NT2/D1 (cell line): ENCODE results near the gene GJB5.

Experiments
- DNase-seq: peaks from one replicate; pipeline ENCODE4 v3.0.0-alpha.2; 2011; ENCODE audit warnings: low read depth, low spot score
- H3K27me3 ChIP-seq: 2 replicates; pipeline ENCODE4 v1.6.0; 2011; ENCODE audit warnings: mild to moderate bottlenecking; ENCODE audit not compliant: insufficient read length, insufficient read depth
- H3K36me3 ChIP-seq: 2 replicates; pipeline ENCODE4 v1.6.1; 2011; ENCODE audit warnings: mild to moderate bottlenecking, low read length, mixed read lengths; ENCODE audit not compliant: insufficient read depth, insufficient read length
- H3K4me1 ChIP-seq: 2 replicates; pipeline ENCODE4 v1.5.1; 2011; ENCODE audit not compliant: insufficient read depth, insufficient read length
- H3K4me3 ChIP-seq: 2 replicates; pipeline ENCODE4 v1.5.1; 2011; ENCODE audit warnings: low read depth; ENCODE audit not compliant: insufficient read length
- H3K9ac ChIP-seq: 2 replicates; pipeline ENCODE4 v1.6.0; 2011; ENCODE audit warnings: low read depth; ENCODE audit not compliant: insufficient read length
- H3K9me3 ChIP-seq: 2 replicates; pipeline ENCODE4 v1.5.1; 2011; ENCODE audit warnings: mild to moderate bottlenecking, low read length; ENCODE audit not compliant: insufficient read depth
- SUZ12 ChIP-seq: IDR thresholded peaks from 2 replicates; pipeline ENCODE4 v1.6.1; 2011; ENCODE audit not compliant: insufficient read length, insufficient read depth; ENCODE audit errors: extremely low read depth
- YY1 ChIP-seq: IDR thresholded peaks from 2 replicates; pipeline ENCODE4 v1.6.1; 2011; ENCODE audit not compliant: insufficient read length, insufficient read depth
- ZNF274 ChIP-seq: IDR thresholded peaks from 2 replicates; pipeline ENCODE4 v1.6.1; 2011; ENCODE audit warnings: mild to moderate bottlenecking, low read depth, low read length

Gene GJB5

DNA sequence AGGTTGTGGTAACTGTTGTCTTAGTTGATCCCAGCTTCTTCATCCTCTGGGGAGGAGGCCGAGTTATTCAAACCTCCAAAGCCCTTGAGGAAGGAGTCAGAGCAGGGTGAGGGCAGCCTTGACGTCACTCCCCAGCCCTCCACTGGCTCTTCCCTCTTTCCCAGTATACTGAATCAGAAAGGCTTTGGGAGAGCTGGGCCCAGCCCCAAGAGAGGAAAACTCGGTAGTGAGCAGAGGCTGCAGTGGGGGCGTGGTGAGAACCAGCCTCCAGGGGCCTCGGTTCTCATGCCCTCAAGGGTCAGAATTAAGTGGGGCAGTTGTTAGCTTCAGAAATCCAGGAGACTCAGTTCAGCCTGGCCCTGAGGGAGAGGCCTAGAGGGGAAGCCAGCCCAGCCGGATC is 36.1 kb downstream of the GJB5 start:
- TF ChIP-seq ZNF274 = no peak
- no peak for TF ChIP-seq YY1
- Histone ChIP-seq H3K9ac (no peak overlapping the region), H3K36me3 (no peaks in the 10 kb centered on the region), H3K4me1 (peaks cover 3% of the 10 kb centered on the region), H3K27me3 (no peaks in the 10 kb centered on the region), H3K9me3 (no peaks in the 10 kb centered on the region), H3K4me3 (no peak overlapping the region)
- DNase-seq = no peak

DNA sequence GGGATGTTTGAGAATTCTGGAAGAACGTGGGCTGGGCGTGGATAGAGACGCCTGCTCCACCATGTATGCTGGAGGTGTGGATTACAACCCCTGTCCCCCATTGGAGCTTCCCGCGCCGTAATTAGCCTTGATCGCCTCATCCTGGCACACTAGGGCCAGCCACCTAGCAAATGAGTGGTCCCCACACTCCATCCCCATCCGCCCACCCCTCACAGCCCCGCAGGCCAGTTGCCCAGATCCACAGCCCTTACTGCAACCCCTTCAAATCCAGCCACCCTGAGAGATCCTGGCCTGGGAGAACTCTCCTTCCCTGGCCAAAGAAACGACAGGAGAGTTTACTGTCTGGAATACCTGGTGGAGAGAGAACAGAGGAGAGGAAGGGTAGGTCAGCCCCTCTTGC is 37.6 kb downstream of the GJB5 start:
- H3K4me1 ChIP-seq = peaks cover 4% of the 10 kb centered on the region
- DNase-seq = no peak
- no peaks in the 10 kb centered on the region for H3K27me3 ChIP-seq
- no peaks in the 10 kb centered on the region for H3K9me3 ChIP-seq
- no peak overlapping the region for H3K4me3 ChIP-seq
- TF ChIP-seq YY1 (no peak), SUZ12 (no peak), ZNF274 (no peak)
- no peak overlapping the region for H3K9ac ChIP-seq
- no peaks in the 10 kb centered on the region for H3K36me3 ChIP-seq

DNA sequence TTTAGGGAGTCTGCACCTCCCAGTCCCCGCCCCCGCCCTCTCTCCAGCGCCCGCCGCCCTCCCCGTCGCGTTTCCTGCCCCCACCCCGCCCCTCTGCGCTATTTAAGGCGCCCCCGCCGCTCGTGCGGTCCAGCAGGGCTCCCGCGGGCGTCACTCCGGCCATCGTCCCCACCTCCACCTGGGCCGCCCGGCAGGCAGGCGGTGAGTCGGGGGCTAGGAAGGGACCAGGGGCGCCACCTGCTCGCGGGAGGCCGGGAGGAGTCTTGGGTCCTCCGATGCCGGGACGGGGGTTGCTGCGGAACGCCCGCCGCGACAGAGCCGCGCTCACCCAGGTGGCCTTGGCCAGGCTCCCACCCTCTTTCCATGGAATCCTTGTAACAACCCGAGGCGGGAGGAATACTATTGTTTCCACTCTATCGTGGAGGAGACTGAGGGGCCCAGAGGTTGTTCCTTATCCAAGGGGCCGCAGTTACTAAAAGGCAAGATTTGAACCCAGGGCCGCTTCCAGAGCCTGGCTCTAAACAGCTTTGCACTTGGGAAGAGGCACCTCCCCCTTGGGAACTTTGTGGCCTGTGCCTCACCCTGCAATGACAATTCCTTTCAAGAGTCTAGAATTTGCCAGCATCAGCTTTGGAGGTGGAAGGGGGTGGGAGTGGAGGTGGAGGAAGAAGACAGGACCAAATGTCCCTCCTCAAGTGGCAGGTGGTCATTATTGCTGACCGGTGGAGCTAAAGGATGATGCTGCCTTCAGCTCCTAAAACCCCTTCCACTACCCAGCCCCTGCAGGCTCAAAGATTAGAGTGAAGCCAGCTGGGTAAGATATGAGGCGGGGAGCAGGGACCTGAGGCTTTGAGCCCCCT is 38.3 kb downstream of the GJB5 start, which contains the start of gene GJA4:
TSS of gene GJA4 (plus strand) at position 132 of the 860 bp plus-strand sequence. CDS start 1,215 bp downstream, outside the sequence.
- no peaks in the 10 kb centered on the region for H3K27me3 ChIP-seq
- no peak for TF ChIP-seq SUZ12
- TF ChIP-seq YY1 = no peak
- TF ChIP-seq ZNF274 = no peak
- H3K9ac ChIP-seq = no peak within 1 kb of the TSS
- DNase-seq = no peak
- H3K36me3 ChIP-seq = no peaks in the 10 kb centered on the region
- H3K4me3 ChIP-seq = no peak within 1 kb of the TSS
- H3K9me3 ChIP-seq = no peaks in the 10 kb centered on the region
- H3K4me1 ChIP-seq = peaks cover 4% of the 10 kb centered on the region

DNA sequence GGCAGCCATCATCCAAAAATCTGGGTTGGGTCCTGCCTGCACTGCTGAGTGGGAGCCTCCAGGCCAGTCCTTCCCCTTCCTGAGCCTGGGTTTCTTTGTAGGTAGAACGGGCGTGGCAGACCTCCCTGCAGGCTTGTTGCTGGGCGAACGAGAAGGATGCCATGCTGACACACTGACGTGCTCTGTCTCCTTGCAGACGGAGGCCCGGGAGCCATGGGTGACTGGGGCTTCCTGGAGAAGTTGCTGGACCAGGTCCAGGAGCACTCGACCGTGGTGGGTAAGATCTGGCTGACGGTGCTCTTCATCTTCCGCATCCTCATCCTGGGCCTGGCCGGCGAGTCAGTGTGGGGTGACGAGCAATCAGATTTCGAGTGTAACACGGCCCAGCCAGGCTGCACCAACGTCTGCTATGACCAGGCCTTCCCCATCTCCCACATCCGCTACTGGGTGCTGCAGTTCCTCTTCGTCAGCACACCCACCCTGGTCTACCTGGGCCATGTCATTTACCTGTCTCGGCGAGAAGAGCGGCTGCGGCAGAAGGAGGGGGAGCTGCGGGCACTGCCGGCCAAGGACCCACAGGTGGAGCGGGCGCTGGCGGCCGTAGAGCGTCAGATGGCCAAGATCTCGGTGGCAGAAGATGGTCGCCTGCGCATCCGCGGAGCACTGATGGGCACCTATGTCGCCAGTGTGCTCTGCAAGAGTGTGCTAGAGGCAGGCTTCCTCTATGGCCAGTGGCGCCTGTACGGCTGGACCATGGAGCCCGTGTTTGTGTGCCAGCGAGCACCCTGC is 39.3 kb downstream of the GJB5 start:
- Histone ChIP-seq H3K36me3 (no peaks in the 10 kb centered on the region), H3K9ac (no peak overlapping the region), H3K9me3 (no peaks in the 10 kb centered on the region), H3K4me3 (no peak overlapping the region), H3K27me3 (no peaks in the 10 kb centered on the region), H3K4me1 (peaks cover 4% of the 10 kb centered on the region)
- TF ChIP-seq YY1 (no peak), SUZ12 (no peak), ZNF274 (no peak)
- DNase-seq = no peak

DNA sequence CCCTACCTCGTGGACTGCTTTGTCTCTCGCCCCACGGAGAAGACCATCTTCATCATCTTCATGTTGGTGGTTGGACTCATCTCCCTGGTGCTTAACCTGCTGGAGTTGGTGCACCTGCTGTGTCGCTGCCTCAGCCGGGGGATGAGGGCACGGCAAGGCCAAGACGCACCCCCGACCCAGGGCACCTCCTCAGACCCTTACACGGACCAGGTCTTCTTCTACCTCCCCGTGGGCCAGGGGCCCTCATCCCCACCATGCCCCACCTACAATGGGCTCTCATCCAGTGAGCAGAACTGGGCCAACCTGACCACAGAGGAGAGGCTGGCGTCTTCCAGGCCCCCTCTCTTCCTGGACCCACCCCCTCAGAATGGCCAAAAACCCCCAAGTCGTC is 39.9 kb downstream of the GJB5 start:
- Histone ChIP-seq H3K4me1 (peaks cover 4% of the 10 kb centered on the region), H3K27me3 (no peaks in the 10 kb centered on the region), H3K9ac (no peak overlapping the region), H3K4me3 (no peak overlapping the region), H3K36me3 (no peaks in the 10 kb centered on the region), H3K9me3 (no peaks in the 10 kb centered on the region)
- no peak for DNase-seq
- TF ChIP-seq SUZ12 (no peak), ZNF274 (no peak), YY1 (no peak)

DNA sequence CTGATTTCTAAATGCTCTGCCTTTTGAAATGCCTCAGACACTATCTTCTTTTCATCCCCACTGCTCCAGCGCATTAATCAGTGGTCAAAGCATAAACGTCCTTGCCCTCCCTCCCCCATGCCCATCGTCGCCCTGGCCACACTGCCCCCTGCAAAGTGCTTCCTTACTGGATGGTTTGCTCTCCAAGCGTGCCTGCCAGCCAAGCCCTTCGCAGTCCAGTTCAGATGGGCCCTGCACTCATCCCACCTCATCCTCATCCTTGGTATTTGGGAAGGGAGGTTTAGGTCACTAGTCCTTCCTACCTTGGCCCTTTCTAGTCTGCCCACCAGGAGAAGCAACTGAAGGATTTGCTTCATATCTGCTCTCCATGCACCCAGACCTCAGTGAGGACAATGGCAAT is 41.1 kb downstream of the GJB5 start:
- no peaks in the 10 kb centered on the region for H3K27me3 ChIP-seq
- peaks cover 4% of the 10 kb centered on the region for H3K4me1 ChIP-seq
- H3K4me3 ChIP-seq = no peak overlapping the region
- no peak for DNase-seq
- TF ChIP-seq ZNF274 (no peak), SUZ12 (no peak), YY1 (no peak)
- H3K36me3 ChIP-seq = no peaks in the 10 kb centered on the region
- no peak overlapping the region for H3K9ac ChIP-seq
- H3K9me3 ChIP-seq = no peaks in the 10 kb centered on the region

DNA sequence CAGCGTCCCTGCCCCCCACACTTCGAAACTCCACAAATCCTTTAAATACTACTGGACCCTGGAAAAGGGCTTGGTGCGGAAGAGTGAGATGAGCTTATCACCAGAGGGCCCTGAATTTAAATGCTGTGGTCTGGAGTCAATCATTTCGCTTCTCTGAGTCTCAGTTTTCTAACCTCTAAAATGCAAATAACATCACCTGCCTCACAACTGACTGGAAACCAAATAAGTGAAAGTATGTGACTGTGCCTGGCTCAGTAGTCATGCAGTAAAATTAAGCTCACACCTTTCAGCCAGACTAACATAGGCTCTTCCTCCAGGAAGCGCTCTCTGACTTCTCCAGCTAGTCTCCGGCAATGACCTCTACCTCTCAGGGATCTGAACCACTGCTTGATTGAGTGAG is 42.1 kb downstream of the GJB5 start:
- no peak for TF ChIP-seq ZNF274
- TF ChIP-seq YY1 = no peak
- no peak for TF ChIP-seq SUZ12
- Histone ChIP-seq H3K4me3 (no peak overlapping the region), H3K9me3 (no peaks in the 10 kb centered on the region), H3K9ac (no peak overlapping the region), H3K4me1 (peaks cover 4% of the 10 kb centered on the region), H3K27me3 (no peaks in the 10 kb centered on the region), H3K36me3 (no peaks in the 10 kb centered on the region)
- no peak for DNase-seq
